Measurements from ENCODE around the gene GNPTG.

- TF ChIP-seq CTCF (IDR thresholded peaks at IDR 0.05; ENCODE audit: low read depth, low read length) (no peak), EZH2phosphoT487 (IDR thresholded peaks at IDR 0.05; ENCODE audit: low read depth) (no peak)
These were observed 33.5 kb upstream of the GNPTG start for GRCh38 chr16:1318268-1318545.

Measured in OCI-LY3 (cell line).